HT1080 (cell line): ENCODE data around the gene ZNF536. TPM values are rescaled to one million over a fixed set of nuclear protein-coding genes. Genes with fewer than 3 reads are reported as not detected.

Experiments
- DNase-seq: peaks from one replicate; pipeline ENCODE4 v3.0.0-alpha.2; 2015; ENCODE audit warnings: low read depth
- total RNA-seq: library from RNA; depleted of rRNA; stranded (reverse); fragments of >200 nt; shearing (Covaris generic); gene quantifications from 2 replicates; pipeline ENCODE4 v1.2.3, GENCODE V29; 2014

Gene ZNF536
- total RNA-seq, 1 experiment from 2014 or later, result not detected

DNA sequence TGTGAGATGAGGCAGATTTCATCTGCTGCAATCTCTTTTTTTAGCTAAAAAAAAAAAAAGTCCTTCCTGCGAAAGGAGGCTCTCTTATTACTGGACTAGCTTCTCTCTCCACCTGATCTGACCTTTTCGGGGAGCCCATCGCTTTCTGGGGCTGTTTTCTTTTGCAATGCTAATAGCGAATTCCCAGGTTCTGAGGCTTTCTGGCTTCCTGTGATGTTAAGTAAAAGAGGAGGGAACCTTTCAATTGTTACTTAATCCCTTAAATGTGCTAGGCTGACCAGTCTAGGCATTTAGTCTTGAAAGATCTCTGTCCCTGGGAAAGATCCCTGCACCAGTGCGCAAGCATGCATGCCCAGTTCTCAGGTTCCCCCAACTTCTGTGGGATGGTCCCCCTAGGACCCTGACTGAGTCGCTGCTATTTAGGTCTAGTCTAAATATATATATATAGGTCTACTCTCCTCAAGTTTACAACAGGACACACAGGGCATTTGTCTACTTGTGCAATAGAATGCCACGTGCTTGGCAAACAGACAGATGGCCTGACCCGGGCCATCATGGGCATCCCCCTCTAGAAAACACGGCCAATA lies 224.7 kb downstream of the ZNF536 start:
- no peak for DNase-seq

GRCh38 chr19:30598688-30599087 lies 226.5 kb downstream of the ZNF536 start:
- no peak for DNase-seq

- no peak for DNase-seq
These were observed 230.6 kb downstream of the ZNF536 start for GRCh38 chr19:30602661-30603350.

DNA sequence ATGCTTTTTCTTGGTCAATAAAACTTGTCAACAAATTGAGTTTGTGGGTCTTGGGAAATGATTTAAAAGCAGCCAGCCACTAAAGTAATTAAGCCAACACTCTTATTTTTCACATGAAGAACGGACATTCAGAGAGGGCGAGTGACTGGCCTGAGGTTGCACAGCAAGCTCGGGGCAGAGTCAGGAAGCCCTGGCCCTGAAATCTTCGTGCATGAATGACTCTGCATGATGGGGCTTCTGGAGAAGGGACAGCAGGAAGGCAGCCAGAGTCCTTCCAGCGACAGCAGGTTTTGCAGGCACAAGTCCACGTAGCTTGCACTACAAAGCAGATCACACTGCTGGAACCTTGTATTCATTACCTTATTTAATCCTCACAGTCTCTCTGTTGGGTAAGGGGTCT lies 232.5 kb downstream of the ZNF536 start:
- no peak for DNase-seq

DNA sequence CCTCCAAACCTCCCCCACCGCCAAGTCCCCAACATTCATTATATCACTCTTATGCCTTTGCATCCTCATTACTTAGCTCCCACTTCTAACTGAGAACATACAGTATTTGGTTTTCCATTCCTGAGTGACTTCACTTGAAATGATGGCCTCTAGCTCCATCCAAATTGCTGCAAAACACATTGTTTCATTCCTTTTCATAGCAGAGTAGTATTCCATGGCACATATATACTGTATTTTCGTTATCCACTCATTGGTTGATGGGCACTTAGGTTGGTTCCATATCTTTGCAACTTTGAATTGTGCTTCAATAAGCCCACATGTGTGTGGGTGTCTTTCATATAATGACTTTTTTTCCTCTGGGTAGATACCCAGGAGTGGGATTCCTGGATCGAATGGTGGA lies 233.1 kb downstream of the ZNF536 start:
- no peak for DNase-seq

DNA sequence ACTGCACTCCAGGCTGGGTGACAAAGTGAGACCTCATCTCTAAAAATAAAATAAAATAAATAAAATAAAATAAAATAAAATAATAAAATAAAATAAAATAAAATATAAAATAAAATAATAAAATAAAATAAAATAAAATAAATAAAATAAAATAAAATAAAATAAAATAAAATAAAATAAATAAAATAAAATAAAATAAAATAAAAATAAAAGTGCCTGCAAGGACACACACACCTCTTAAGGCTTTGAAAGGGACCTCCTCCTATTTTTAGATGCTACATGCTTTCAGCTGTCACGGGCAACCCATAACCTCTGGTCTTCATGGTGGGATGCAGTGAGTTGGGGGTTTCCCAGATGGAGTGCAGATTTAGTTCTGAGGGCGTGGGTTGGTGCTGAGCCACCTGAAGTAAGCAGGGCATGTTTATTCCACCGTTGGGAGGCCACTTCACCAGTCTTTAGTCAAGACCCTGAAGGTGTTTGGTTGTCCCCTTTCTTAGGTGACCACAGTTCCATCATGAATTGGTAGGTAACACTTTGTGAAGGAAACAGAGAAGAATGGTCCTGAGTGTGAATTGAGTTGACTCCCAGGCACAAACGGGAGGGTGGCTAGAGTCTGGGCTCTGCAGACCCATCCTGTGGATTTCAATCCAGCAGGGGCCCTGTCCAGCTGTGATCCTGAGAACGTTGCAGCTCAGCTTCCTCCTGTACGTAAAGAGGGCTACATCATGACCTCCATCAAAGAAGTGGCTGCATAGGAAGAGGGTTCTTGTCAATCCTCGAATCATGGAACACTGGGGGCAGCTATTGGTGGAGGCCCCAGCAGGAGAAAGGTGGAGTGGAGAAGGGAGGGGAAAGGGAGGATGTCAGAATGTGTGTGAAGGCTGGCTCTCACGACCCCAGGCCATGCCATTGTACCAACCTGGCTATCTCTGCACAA lies 234.2 kb downstream of the ZNF536 start:
- no peak for DNase-seq
